SJCRH30 (cell line): ENCODE data around the gene PLD4. TPM values are rescaled to one million over a fixed set of nuclear protein-coding genes. Genes with fewer than 3 reads are reported as not detected.
A peak's percentile ranks its signal among the peaks of the same experiment; 100 is the strongest.

ENCODE experiments used
- DNase-seq, 2 experiments: peaks; one replicate each; pipeline ENCODE4 v3.0.0-alpha.2; 2015 to 2020
- H3K27ac ChIP-seq: fragments of 250-450 bp; sonication (Bioruptor Pico); 2 replicates; pipeline ENCODE4 v1.5.1; 2020; ENCODE audit warnings: mild to moderate bottlenecking, moderate library complexity
- H3K27me3 ChIP-seq: fragments of 250-450 bp; sonication (Bioruptor Pico); 2 replicates; pipeline ENCODE4 v1.5.1; 2020; ENCODE audit warnings: mild to moderate bottlenecking, moderate library complexity
- H3K36me3 ChIP-seq: fragments of 250-450 bp; sonication (Bioruptor Pico); 2 replicates; pipeline ENCODE4 v1.5.1; 2020; ENCODE audit warnings: mild to moderate bottlenecking, moderate library complexity
- H3K4me1 ChIP-seq: fragments of 250-450 bp; sonication (Bioruptor Pico); 2 replicates; pipeline ENCODE4 v1.5.1; 2020; ENCODE audit warnings: mild to moderate bottlenecking, moderate library complexity
- H3K4me3 ChIP-seq: fragments of 250-450 bp; sonication (Bioruptor Pico); 2 replicates; pipeline ENCODE4 v1.5.1; 2020; ENCODE audit warnings: mild to moderate bottlenecking, moderate library complexity
- H3K9me3 ChIP-seq: fragments of 250-450 bp; sonication (Bioruptor Pico); replicated peaks from 2 replicates; pipeline ENCODE4 v1.5.1; 2020; ENCODE audit warnings: mild to moderate bottlenecking, moderate library complexity
- total RNA-seq: library from RNA; depleted of rRNA; stranded (reverse); fragments of >200 nt; shearing (Covaris generic); gene quantifications from 2 replicates; pipeline ENCODE4 v1.2.3, GENCODE V29; 2014

The PLD4 gene
- total RNA-seq, 1 experiment from 2014 or later = not detected

DNA sequence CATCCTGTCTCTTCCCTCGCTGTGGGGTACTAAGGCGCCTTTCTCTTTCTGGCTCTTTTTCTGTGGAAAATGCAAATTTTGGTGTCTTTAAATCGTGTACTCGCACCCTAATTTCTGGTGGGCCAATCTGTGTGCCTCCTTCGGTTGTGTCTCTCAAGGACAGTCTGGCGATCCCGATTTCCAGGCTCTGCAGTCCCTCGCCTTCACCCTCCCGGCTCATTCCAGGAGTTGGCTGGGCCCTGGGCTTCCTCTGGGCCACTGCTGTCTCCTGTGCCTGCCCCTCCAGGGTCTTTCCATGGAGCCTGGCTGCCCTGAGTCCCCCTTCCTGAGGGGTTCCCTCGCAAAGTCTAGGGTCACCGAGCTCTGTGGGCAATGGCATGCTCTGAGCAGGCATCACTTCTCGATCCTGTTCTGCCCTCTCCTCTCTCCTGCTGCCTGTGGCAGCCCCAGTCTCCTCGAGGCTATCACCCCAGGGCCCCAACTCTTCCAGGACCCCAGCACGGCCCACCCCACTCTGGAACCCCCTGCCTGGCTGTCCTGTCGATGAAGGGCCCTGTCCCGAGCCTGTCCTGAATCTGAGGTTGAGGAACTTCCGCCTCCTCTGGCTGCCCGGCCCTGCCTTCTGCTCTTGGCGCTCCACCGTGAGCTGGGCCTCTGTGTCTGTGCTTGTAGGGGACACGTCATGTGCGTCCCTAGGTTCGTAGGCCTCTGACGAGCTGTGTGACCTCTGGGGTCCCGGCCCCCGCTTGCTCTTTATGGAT, 29.4 kb downstream of the PLD4 start:
- Histone ChIP-seq H3K27me3 (peaks cover 4% of the 10 kb centered on the region; the same call in 1 of the 2 replicates), H3K4me3 (no peak overlapping the region), H3K27ac (no peak overlapping the region), H3K9me3 (no peaks in the 10 kb centered on the region), H3K36me3 (no peaks in the 10 kb centered on the region), H3K4me1 (no peaks in the 10 kb centered on the region)
- DNase-seq = no peak

DNA sequence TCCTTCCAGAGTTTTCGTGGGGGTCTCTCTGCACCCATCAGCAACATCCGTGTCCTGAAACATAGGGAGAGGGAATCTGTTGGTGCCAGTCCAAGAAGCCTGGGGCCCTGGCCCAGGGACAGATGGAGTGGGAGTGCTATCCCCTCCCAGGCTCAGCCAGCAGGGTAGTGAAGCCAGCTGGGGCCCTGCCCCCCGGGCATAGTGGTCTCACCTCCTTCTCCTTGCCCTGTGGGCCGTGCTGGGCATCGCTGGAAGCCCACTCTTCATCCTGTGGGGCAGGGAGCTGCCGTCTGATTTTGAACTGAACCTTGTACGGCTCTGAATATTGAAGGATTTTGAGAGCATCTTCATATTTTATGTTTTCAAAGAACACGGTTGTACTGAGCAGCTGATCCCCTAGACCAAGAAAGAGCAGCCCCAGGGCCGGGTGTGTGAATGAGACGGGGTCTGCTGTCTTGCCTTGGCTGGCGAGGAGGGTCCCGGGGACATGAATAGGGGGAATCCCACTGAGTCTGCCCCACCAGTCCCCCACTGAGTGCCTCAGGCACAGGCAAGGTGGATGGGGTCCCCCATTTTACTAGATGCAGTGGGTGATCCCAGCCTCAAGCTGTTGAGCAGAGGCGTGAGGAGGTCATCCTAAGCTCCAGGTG, 30.2 kb downstream of the PLD4 start:
- Histone ChIP-seq H3K27me3 (peaks cover 4% of the 10 kb centered on the region; the same call in 1 of the 2 replicates), H3K9me3 (no peaks in the 10 kb centered on the region), H3K4me1 (no peaks in the 10 kb centered on the region), H3K36me3 (no peaks in the 10 kb centered on the region), H3K27ac (no peak overlapping the region), H3K4me3 (no peak overlapping the region)
- no peak for DNase-seq

DNA sequence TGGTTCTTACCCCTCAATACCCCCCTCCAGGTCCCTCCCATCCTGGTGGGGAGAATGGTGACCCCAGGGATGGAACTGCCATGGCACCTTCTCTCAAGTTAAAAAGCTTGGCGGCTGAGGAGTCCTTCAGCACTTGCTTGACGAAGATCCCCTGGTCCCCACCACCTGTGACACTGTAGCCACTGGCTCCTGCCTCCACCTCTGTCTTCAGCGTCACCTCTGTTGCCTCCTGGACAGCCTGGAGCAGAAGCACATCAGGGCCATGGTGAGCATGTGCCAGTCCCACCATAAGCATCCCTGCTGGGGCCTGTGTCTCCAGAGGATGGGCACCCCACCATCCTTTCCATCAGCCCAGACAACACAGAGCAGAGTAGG, 30.7 kb downstream of the PLD4 start:
- Histone ChIP-seq H3K27ac (no peak overlapping the region), H3K4me3 (no peak overlapping the region), H3K4me1 (no peaks in the 10 kb centered on the region), H3K27me3 (peaks cover 4% of the 10 kb centered on the region; the same call in 1 of the 2 replicates), H3K36me3 (no peaks in the 10 kb centered on the region), H3K9me3 (no peaks in the 10 kb centered on the region)
- DNase-seq = no peak

DNA sequence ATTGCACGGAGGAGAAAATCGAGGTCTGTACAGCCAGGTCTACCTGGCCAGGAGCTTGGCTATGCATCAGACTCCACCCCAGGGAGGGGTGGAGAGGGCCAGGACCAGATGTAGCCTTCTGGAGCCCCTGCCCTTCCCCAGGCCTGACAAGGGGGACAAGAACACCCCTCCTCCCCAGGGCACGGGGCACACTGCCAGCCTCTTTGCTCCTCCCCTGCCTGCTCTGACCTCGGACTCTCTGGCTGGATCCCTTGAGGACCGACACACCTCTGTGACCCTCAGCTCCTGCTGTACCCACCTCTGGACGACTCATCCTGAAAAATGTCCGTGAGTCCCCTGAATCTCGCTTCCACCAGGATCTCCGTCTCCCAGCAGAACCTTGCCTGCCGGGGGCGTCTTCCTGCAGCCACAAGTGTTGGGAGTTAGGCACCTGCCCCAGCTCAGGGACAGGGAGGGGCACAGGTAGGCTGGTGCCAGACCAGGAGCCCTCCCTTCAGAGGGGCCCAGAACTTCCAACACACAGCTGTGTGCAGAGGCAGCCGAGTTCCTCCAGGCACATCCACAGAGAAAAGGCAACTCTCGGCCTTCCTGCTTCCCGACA, 31.7 kb downstream of the PLD4 start:
- DNase-seq = no peak
- H3K4me3 ChIP-seq = no peak overlapping the region
- no peaks in the 10 kb centered on the region for H3K4me1 ChIP-seq
- no peaks in the 10 kb centered on the region for H3K36me3 ChIP-seq
- H3K9me3 ChIP-seq = no peaks in the 10 kb centered on the region
- peaks cover 4% of the 10 kb centered on the region; the same call in 1 of the 2 replicates for H3K27me3 ChIP-seq
- H3K27ac ChIP-seq = no peak overlapping the region

DNA sequence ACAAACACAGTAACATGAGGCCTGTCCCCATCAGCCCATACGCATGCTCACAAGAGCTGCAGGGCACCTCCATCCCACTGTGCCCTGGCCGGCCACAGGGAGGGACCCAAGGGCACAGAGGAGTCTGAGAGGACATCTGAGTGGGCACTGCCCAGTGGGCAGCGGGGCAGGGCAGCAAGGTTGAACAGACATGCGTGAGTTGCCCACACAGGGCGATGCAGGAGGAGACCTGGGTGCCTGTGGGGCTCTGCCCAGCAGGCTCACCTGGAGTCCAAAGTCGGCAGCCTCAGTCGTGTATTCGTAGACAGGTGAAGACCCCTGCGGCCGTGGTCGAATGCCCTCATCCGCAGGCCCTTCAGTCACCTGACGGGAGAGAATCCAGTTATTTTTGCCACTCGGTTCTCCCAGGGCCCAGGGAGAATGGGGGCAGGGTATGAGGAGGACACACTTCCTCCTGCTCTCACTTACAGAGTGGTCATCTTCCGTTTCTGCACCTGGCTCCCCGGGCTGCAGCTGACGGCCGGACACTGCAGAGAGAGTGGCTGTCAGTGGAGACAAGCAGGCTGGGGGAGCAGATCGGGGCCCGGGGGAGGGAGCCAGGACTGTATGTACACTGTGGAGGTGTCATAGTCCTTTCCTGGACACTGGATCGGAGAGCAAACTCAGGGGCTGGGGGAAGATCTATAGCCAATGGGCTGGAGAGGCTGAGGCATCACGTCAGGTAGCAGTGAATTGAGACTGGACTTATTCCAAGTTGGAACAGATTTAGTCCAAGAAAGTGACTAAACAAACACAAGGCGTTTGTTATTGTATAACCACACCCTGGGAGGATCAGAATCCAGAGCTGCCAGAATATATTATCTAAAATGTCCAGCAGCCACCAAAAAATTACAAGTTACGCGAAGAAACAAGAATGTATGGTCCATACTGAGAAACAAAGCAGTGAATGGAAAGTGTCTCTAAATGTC, 32.8 kb downstream of the PLD4 start:
- no peaks in the 10 kb centered on the region for H3K4me1 ChIP-seq
- DNase-seq = no peak
- H3K4me3 ChIP-seq = no peak overlapping the region
- no peaks in the 10 kb centered on the region for H3K36me3 ChIP-seq
- H3K9me3 ChIP-seq = no peaks in the 10 kb centered on the region
- H3K27ac ChIP-seq = no peak overlapping the region
- H3K27me3 ChIP-seq = peaks cover 4% of the 10 kb centered on the region; the same call in 1 of the 2 replicates

DNA sequence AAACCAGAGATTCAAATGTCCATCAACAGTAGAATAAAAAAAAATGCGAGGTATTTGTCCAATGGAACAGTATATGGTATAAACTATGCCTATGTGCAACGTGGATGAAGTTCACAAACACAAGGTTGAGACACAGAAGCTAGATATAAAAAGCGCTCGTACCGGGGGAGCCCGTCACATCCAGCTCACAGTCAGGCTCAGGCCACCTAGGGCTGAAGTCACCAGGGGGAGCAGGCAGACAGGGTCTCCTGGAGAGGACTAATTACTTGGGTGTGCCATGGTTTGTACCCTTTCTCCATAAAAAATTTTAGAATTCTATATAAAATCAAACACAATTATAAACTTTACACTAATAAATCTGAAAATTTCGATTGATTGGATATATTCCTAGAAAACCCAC, 39.9 kb downstream of the PLD4 start:
- H3K4me1 ChIP-seq = peaks cover 15% of the 10 kb centered on the region
- no peaks in the 10 kb centered on the region for H3K36me3 ChIP-seq
- H3K27ac ChIP-seq = no peak overlapping the region
- no peak for DNase-seq
- H3K27me3 ChIP-seq = no peaks in the 10 kb centered on the region; the same call in 1 of the 2 replicates
- no peak overlapping the region for H3K4me3 ChIP-seq
- no peaks in the 10 kb centered on the region for H3K9me3 ChIP-seq

DNA sequence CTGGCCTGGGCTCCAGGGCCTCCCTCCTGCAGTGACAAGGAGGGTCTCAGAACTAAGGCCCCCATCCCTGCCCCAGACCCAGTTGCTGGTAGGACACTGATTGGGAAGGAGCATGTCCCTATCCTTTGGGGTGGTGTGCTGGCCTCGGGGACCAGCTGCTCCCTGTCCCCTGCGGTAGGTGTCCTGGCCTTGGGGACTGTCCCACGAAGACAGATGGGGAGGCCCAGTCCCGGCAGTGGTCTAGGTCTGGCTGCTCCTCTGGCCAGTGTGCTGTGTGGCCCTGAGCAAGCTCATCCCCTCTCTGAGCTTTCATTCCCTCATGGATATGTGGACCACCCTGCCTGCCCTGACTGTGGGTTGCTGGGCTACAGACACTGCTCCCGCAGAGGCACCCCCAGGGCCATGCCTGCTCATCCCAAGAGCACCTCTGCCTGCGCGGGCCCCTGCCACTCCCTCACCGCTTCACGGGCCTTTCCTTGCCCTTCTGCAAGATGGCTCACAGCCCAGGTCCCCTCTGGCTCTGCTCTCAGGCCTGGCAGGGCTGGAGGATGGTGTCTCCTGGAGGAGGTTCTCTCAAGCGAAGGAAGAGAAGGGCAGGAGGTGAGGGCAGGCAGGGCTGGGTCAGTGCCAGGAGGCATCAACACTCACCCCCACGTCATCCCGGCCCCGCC, 41.0 kb downstream of the PLD4 start:
- H3K27me3 ChIP-seq = no peaks in the 10 kb centered on the region; the same call in 1 of the 2 replicates
- no peak for DNase-seq
- H3K9me3 ChIP-seq = no peaks in the 10 kb centered on the region
- H3K4me1 ChIP-seq = peaks cover 26% of the 10 kb centered on the region
- H3K36me3 ChIP-seq = no peaks in the 10 kb centered on the region
- no peak overlapping the region for H3K27ac ChIP-seq
- no peak overlapping the region for H3K4me3 ChIP-seq

DNA sequence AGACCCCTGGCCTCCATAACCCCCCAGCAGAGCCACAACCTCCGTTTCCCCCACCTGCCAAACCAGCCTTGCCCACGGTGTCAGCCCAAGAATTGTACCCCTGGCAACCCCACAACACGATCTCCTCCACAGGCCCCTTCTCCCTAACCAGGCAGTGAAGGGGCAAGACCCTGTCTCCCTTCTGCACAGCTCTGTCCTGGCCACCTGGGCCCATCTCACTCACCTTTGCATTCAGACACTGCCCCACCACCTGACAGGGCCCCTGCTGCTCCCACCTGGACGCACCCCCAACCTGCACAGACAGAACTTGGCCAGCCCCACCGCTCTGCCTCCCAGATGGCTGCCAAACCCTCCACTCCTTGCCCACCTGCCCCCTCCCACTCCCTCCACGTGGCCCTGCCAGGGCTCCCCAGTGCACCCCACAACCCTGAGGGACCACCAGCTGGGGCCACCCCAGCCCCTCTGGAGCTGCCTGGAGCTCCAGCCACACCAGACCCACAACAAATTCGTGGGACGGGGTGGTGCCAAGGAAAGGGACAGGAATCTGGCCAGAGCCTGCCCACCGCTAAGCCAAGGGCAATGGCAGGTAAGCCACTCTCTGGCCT, 41.7 kb downstream of the PLD4 start:
- H3K4me1 ChIP-seq = peaks cover 31% of the 10 kb centered on the region
- no peak overlapping the region for H3K27ac ChIP-seq
- no peak overlapping the region for H3K4me3 ChIP-seq
- no peaks in the 10 kb centered on the region for H3K9me3 ChIP-seq
- H3K27me3 ChIP-seq = no peaks in the 10 kb centered on the region; the same call in 1 of the 2 replicates
- no peak for DNase-seq
- no peaks in the 10 kb centered on the region for H3K36me3 ChIP-seq

DNA sequence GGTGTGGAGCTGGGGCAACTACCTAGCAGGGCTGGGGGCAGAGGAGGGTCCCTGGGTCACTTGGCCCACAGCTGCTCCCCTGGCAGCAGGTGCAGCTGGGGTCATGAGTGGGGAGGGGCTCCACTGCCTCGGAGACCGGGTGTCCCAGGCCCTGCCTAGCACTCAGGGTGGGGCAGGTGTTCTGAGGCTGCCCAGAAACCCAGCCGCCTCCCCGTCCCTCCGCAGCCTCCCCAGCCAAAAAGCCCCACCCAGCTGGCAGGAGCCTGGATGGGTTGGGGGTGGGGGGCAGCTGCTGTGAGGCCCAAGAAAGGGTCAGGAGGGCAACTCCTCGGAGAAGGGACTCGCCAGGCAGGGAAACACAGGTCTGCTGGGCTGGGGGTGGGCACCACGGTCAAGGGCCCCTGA, 42.3 kb downstream of the PLD4 start:
- Histone ChIP-seq H3K9me3 (no peaks in the 10 kb centered on the region), H3K27me3 (no peaks in the 10 kb centered on the region; the same call in 1 of the 2 replicates), H3K36me3 (no peaks in the 10 kb centered on the region), H3K4me3 (no peak overlapping the region; the same call in 1 of the 2 replicates), H3K4me1 (peaks cover 31% of the 10 kb centered on the region), H3K27ac (no peak overlapping the region)
- DNase-seq = no peak

DNA sequence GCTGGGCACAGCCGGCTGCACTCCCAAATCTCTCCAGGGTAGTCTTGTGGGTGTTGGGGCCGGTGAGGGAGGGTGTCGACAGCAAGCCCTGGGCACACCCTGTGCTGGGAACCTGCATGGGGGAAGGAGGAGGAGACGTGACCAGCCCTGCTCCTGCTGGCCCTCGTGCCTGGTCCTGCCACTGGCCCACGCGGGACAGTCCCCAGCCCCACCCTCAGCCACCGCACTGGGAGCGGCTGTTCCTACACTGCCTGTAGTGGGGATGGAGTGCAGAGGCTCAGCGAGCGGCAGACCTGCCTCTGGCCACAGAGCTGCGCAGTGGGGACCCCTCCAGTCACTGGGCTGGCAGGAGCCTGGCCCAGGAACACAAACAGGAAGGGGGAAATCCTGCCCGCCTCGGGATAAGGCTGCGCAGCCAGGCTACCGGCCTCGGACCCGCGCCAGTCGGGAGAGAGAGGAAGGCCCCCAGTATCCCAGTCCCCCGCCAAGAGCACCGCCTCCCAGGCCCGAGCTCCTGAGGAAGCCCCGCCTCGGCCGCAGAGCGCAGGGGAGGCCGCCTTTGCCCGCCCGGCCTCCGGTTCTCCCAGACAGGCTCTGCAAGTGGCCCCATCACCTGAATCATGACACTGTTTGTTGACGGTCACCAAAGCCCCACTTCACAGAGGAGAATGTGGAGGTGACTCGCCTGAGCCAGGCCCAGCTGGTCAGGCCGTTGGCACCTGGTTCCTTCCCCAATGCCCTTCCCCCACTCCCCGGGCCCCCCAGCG, 42.9 kb downstream of the PLD4 start:
- Histone ChIP-seq H3K4me3 (peak overlapping the region; percentile 39), H3K27ac (no peak overlapping the region), H3K4me1 (peaks cover 36% of the 10 kb centered on the region), H3K27me3 (no peaks in the 10 kb centered on the region; the same call in 1 of the 2 replicates), H3K9me3 (no peaks in the 10 kb centered on the region), H3K36me3 (no peaks in the 10 kb centered on the region)
- DNase-seq = peak; percentile 44 to 52

DNA sequence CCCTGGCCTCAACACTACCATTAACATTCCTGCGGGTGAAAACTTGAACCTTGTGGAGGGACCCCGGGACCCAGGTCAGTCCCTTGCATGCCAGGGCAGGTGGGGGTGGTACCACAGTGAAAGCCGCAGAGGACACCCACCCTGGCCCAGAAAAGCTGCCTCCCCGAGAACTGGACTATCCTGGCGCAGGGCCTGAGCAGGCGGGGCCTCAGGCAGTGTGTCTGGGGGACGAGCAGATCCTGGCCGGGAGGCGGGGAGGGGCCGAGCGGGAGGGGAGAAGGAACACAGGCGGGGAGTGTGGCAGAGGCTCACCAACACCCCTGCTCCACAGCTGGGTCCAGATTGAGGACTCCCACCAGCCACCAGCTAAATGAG, 43.5 kb downstream of the PLD4 start:
- peaks cover 41% of the 10 kb centered on the region for H3K4me1 ChIP-seq
- no peaks in the 10 kb centered on the region for H3K9me3 ChIP-seq
- peak overlapping the region; percentile 39 for H3K4me3 ChIP-seq
- no peaks in the 10 kb centered on the region; the same call in 1 of the 2 replicates for H3K27me3 ChIP-seq
- H3K27ac ChIP-seq = no peak overlapping the region
- H3K36me3 ChIP-seq = no peaks in the 10 kb centered on the region
- peak; percentile 66 to 69 for DNase-seq

DNA sequence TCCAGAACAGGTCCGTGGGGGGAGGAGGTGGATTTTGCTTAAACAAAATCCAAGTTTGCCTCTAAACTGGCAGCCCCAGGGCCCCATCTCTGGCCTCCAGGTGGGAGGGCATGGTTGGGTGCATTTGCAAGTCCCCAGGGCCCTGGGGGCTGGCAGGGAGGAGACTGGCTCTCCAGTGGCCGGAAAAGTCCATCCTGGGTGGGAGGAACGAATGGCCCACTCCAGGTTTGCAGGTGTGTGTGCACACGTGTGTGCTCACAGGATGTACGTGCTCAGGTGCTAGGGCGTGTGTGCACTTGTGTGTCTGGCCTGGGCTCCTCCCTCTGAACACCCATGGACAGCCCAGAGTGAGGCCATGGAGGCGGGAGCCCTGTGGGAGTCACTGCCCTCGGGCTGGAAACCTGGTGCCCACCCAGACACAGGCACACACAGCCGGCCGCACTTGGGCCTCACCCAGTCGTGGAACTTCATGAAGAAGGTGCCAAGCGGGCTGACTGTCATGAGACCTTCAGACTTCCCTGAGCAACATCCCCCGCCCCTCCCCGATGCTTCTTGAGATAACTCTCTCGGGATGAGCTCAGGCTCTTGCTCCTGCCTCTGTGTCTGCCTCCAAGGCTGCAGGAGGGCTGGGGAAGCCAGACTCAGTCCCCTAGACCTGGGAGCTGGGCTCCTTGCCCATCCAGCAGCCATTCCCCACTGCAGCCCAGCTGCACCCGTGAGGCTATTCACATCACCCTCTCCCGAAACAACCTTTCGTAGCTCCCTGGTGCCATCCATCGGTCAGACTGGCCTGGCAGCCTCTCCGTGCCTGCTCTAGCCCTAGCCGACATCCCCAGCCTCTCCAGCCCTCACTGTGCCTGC, 44.1 kb downstream of the PLD4 start:
- no peaks in the 10 kb centered on the region; the same call in 1 of the 2 replicates for H3K27me3 ChIP-seq
- no peaks in the 10 kb centered on the region for H3K9me3 ChIP-seq
- no peak overlapping the region for H3K4me3 ChIP-seq
- no peak overlapping the region for H3K27ac ChIP-seq
- no peaks in the 10 kb centered on the region for H3K36me3 ChIP-seq
- no peak for DNase-seq
- H3K4me1 ChIP-seq = peaks cover 47% of the 10 kb centered on the region
